Hematopoietic multipotent progenitor cell treated with erythropoietin and hydrocortisone succinate and interleukin-3 and kit ligand, for 15 days (in vitro differentiated cells): Measurements from ENCODE around the gene LRMDA.

ENCODE experiments used
- DNase-seq: peaks from one replicate; pipeline ENCODE4 v3.0.0-alpha.2; 2015; ENCODE audit warnings: low spot score

Gene LRMDA

DNA sequence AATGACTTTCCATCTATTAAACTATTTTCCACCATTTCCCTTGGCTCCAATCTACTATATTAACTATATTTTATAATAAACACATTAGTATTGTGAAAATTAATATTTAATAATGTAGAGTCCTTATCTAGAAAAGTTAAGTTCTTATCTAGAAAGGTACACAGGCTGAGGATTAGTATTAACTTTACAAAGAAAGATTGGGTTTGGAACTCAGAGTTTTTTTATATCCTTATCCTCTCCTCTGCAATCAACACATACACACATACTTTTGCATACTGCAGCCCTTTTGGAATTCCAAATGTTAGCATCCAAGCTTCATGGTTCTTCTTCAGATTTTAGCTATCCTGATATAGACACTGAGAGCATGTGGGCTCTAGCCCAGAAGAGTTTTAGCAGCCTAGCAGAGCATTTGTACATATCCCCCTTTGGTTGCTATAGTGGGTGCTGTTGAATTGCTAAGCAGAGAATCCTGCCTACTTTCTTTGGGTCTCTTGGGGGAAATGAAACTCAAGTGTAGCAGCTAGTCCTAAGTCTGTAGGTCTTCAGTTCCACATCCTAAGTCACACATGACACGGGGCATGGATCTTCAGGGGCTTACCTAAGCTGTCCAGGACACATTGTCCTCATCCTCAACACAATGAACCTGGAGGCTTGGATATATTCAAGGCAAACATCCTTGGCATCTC lies 874.6 kb downstream of the LRMDA start:
- no peak for DNase-seq

DNA sequence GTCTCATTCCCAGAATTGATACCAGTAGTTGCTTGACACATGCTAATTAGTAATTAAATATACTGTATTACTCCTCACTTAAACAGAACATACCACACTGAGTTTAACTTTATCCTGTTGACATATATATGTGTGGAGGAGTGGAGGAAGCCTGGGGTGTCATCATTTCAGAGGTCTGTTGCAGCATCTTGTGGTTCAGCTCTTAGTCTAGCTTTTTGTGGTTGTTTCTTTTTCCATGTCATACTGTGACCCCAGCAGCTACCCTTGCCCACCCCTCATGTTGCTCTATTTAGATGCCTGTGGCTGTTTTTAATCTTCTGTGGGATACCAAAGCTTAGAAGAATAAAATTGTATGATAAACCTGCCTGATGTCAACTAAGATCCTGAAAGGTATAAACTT lies 875.4 kb downstream of the LRMDA start:
- DNase-seq = no peak

DNA sequence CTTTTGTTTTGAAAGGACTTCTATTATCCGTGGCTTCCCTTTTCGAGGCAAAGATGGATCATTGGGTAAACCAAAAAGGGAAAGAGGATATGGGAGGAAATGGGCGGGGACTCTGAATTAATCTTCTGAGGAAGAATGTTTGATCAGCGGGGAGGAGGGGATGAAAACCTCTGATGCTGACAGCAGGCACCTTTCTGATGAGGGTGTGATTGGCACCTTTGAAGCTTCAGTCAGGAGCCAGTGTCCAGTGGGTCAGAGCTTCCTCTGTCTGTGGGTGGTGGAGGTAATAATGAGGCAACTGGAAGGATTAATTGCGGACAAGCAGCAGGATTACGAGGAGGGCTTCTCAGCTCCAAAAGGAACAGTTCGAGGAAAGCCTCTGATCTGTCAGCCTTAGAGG lies 877.6 kb downstream of the LRMDA start:
- DNase-seq = no peak

DNA sequence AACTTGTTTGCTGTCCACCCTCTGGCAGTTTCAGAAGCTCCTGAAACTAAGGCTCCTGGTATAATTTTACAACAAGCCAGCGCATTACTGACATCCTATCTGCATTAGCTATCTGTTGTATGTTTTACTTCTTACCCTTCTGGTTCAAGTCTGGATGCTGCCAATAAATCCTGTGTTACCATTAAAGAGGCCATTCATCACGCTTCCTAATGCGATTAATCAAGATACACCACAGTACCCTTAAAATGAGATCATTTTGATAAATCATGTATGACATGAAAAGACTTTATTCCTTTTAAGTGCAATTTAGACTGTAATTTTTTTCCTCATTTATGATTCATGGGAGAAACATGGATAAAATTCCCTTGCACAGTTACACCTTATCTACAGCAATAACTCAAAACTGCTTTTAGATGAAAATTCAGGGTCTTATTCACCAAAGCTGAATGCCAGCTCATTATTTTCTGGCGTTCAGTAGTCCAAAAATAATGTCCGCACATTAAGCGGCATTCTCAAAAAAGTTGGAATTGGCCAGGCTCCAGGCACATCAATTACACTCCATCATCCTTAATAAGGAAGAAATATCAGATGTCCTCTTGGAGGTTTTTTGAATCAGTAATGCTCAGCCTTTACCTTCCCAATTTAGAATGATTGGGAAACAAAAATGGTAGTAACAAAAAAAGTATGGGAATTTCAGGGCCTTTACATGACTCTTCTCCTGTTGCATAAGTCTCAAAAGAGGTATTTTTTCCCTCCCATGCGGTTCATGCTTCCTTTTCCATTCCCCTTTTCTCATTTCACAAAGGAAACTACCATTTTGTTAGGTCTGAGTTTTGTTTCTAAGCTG lies 878.5 kb downstream of the LRMDA start:
- no peak for DNase-seq

DNA sequence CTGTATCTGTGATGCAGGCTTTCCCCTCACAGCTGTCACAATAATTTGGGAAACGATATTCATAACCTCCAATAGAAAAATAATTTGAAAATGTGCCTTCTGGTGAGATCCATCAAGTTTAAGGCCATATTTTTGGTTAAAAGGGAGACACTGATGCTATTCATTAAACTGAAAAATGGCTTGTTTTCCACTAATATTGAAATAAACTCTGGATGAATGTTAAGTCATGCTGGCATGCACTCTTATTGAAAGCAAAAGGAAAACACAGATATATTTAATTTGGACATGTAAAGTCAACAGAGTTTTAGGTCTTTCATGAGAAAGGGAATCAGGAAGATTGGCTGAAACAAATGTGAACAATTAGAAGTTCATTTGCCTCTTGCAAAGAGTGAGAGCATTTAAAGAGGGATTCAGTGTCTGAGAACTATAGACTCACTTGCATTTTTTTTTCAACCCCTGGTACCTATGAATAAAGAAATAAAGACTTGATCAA lies 879.2 kb downstream of the LRMDA start:
- DNase-seq = no peak

DNA sequence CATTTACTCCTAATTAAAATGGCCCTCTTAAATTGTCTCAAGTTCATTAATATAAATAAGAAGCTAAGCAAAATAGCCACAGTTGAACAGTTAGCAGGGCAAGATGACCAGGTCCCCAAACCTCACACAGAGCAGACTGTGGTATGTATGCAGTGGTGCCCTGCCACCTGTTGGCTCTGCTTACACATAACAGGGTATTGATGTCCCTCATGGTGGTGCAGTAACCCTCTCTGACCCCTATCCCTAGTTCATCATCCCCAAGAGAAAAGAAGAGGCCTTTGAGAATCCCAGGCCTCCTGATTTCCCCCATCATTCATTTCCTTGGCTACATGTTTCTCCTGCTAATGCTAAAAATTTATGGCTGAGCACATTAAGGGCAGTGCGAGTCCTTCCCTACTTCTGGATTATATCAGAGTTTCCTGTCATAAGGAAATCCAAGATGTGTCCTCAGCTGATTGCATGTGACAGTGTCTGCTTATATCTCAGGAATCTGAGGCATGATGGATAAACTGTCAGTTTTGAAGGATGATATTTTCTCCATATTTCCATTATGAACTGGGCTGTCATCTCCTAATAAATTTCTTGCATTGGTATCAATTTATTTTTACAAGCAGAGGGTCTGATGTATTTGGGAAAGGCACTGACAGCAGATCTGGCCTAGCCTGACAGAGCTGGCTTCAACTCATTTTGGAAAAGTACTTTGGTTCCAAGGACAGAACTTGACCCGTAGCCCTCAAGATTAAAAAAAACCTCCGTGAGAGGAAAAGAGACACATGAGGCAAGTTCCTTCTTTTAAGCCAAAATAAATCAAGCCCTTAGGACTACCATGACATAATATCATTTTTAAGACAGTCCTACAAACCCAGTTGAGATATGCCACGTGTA lies 880.6 kb downstream of the LRMDA start:
- no peak for DNase-seq

DNA sequence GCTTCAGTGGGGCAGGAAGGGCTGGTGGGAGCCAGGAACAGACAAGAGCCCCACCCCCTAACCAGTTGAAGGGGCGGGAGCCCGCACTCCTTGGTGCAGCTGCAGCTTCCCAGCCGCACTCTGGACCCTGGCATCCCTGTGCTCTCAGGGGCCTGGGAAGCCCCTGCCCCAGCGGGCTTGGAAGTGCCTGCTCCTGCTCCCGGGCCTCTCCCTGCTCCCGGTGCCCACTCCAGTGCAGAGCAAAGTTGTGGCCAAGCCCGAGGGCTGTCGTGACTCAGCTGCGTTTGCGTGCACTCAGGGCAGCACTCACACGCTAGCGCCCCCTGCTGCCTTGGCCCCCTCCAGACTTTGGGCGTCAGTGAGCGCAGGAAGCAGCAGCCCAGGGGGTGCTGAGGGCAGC lies 883.8 kb downstream of the LRMDA start:
- DNase-seq = no peak

DNA sequence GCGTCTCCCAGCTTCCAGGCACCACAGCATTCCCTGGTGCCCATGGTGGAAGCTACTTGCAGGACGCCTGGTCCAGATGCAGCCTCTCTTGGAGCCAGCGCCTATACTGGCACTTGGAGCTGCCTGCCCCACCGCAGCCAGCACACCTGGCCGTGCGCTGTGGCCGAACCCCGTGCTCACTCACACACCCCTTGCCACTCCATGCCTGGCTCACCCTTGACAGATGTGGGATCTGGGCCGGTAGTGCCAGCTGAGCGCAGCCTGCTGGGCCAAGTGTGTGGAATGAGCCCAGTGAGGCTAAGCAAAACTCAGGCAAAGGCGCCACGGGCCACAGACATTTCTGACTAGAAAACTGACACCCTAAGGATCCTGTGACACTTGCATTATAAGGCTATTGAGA lies 884.8 kb downstream of the LRMDA start:
- no peak for DNase-seq

DNA sequence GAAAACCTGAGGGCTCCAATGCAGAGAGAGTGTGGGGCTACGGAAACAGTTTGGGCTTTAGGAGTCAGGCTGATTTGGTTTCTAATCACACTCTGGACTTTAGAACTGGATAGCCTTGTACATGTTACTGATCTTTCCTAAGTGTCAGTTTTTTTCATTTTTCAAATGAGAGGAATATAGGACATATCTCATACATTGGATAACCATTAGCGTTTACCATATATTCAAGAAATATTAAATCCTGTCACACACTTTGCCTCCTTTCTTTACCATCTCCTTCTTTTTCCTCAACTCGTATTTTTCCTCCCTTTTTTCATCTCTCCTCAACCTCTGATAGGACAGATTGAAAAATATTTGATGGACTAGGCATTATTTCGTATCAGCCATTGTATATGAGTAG lies 885.7 kb downstream of the LRMDA start:
- DNase-seq = no peak

DNA sequence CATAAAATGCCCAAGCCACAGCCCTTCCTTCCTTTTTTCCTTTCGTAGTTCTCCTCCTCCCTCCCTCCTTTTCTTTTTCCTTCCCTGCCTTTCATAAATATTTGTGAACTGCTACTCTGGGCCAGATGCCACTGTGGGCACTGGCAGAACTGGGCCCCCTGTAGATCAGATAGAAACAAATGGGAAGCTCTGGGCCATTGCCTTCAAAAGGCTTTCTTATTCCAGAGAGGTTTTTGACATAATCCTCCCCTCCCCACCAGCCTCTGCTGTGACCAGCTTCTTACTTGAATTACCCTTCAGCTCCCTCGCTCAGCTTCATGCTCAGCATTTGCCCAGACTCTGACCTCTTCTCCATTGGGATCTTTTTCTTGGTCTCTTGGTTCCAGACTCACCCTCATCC lies 886.8 kb downstream of the LRMDA start:
- no peak for DNase-seq

DNA sequence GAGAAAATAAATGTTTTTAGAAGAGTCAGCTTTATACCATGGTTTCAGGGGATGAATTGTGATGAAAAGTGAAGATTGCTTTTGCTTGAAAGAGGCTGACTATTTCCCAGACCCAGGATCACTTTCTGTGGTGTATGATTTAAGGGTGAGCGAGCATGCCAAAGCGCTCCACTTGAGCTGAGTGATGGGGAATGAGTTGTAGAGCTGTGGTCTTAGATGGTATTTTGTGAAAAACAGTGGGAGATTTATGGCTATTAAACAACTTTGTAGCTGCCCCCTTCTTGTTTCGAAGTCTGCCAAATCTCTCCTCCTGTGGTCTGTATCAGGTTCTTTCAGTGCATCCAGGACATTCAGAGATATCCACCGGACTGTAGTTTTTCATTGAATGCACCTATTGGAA lies 888.2 kb downstream of the LRMDA start:
- no peak for DNase-seq

DNA sequence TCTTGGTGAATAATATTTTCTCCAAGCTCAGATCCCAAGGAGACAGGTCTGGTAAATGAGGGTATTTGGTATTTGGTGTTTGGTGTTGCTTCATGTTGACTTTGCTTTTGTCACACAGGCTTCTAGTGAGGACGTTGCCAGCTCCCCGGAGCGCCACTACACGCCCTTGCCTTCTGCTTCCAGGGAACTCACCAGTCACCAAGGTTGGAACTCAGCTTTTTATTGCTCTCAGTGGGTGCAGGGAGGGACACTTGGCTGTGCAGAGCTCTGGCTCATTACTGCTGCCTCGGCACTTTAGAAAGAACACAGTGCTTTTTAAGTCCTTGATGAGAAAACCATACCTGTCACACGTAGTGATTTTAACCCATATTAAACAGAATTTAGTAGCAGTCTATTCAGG lies 892.9 kb downstream of the LRMDA start:
- no peak for DNase-seq

DNA sequence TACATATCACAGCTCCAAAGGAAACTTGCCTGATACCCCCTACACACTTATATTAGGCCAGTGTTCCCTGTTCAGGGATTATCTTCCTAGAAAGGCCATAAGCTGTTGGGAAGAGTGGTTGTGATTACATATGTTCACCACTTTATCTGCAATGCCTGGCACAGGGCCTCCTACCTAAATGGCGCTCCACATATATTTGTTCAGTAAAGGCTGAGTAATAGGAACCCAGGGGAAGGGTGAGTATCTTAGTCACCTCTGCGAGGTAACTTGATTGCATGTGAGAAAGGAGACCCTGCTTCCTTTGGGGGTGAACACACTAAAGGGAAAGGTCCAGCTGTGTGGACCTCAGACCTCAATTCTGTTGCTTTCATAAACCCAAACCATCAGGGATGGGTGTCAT lies 896.0 kb downstream of the LRMDA start:
- no peak for DNase-seq

DNA sequence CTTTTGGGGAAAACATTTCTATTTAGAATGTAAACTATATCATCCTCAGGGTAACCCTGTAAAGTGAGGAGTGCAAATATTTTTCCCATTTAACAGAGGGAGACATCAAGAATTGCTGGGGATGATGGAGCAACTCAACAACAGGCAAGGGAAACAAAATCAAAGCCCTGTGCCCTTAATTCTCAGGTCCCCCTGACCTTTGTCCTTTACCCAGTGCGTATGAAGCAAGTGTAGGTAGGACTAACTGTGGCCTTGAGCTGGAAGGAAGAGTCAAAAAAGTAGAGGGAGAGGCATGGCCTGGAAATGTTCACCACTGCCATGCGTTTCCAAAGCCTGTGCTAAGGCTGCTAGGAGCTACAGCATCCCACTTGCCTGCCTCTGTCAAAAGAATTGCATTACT lies 896.9 kb downstream of the LRMDA start:
- DNase-seq = no peak

DNA sequence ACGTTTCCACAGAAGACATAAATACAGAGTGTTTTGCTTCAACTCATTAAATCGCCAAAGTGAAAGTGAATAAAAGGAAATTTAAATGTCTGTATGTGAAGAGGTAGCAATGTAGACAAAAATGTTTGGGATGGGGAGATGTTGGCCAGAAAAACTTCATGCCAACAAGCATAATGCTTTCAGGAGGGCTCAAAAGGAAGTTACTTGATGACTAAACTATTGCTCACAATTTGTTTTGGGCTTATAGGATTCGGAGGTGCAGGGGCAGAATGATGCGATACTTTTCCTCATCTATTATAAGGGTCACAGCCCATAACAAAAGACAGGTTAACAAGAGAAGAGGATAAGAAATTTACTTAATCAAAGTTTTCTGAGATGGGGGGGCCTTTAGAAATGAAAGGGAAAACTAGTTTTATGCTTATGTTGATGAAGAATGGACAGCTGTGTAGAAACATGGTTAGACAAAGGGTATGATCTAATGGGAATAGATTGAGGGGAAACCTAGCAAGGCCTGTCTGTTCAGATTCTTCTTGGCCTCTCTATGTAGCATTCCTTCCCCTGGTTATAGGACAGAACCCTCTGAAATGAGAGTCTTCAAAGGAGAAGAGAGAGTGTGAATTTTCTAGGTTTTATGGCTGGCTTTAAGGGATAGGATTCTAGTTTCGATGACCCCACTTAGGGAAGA lies 898.6 kb downstream of the LRMDA start:
- no peak for DNase-seq

DNA sequence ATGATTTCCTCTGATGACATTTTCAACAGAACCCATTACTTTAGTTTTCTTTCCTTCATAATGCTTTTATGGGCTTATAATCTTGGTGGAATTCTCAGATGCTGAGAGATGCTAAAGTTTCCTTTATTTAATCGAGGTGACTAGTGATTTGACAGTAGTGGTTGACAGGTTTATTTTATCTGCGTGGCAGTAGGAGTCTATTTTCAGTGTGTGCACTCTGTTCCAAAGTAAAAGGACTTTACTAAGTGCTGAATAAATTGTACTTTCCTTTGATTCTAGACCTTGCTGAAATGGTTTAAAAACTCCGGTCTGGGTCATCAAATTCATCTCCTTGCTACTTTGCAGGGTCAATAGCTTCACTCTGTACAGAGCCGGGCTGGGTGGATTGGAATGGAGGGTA lies 900.3 kb downstream of the LRMDA start:
- DNase-seq = no peak

DNA sequence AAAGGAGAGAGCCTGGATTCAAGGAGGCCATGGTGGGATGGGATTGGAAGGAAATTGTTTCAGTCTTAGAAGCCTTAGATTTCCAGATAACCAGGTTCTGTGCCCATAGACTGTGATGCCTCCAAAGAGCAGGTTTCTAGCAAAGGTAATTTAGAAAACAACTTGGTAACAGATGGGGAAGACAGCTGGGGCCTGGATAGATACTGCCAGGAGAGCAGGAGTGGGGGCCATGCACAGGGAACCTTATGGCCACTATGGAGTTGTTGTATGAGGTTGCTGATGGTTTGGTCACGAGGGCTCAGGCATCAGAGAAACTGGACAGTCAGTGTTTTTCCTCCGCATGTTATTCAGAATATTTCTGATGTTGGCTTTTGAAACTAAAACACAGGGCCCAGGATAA lies 901.9 kb downstream of the LRMDA start:
- DNase-seq = no peak

DNA sequence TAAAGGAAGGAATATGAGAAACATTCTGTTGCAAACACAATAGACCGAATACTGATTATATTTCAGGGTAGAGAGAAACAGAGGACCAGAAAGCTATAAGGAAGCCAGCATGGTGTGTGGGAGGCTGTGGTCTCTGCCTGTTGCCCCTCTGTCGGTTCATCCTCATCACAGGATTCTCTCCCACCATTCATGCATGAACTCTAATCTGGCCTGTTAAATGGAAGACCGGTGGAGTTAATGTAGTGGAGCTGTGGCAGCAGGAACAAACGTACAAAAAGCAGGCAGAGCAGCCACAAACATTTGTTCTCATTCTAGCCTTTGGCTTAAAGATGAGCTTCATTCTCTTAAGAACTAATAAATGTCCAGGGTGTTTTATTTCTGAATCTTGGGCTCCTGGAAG lies 902.4 kb downstream of the LRMDA start:
- no peak for DNase-seq

DNA sequence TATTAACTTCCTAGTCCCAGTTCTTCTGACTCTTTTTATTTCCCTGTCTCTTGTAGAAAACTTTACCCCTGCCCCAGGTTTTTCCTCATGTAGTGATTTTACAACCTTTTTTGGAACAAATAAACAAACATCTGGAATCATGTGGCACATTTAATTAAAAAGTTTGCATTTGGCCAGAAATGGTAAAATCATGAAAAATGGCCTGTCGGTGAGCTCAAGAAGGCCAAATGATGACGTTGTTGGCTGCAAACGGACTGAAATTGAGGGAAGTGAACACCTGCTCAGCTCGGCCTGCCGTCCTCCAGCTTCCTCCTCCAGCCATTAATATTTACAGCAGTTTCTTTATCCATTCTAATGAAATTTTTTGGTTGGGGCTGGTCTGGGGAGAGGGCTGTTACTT lies 902.8 kb downstream of the LRMDA start:
- no peak for DNase-seq

DNA sequence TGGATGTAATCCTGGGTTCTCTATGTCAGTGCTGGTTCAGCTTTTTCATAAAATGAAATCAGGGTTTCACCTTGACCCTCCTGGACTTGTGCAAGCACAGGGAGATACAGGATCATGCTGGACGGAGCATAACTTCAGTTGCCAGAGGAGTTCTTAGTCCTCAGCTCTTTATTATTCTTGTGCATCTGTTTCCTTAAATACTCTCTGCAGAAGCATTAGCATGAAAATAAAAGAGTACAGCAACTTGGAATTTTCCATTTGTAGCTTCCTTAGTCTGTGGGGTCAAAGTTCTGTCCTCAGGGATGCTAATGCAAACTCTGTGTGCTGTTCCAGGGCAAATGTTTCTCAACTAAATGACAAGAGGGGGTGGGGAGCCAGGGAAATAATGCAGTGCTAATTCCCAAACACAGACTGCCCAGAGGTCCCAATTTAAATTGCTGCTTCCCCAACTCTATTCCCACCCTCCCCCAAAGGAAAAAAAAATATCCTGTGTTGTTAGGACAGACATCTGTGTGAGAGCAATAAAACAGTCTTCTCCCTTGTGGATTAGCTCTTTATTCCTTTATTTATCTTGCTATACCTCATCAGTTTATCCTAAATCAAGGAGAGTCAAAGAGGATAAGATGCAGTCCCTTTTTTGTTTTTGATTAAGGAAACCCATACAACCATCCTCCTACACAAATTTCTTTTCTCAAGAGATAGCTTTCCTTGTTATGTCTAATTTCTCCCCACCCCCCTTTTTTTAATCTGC lies 905.0 kb downstream of the LRMDA start:
- DNase-seq = no peak

DNA sequence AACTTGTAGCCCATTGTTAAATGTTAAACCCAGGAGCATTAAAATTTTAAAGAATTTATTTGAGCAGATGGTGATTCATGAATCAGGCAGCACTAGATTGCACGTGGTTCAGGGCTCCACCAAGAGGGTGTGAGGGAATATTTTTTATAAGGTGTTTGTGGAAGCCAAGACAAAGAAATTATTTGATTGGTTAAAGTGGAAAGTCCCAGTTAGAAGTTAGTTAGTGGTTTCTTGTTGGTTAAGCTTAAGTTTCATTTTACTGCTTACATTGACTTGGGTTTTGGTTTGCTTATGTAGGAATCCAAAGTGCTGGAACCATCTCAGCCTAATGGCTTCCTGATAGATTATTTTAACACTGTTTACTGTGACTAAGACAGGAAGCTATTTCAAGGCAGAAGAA lies 906.2 kb downstream of the LRMDA start:
- no peak for DNase-seq
